Heart left ventricle (tissue), 16 donors: ENCODE data around the gene PATZ1. TPM values are rescaled to one million over a fixed set of nuclear protein-coding genes. Genes with fewer than 3 reads are reported as not detected.

ENCODE experiments used
- ATAC-seq, 4 donors: fragments of 200-7000 bp; cut with Tn5 transposase; one replicate each; pipeline ENCODE4 v1.9.1; 2020 to 2022; ENCODE audit warnings: moderate library complexity in 4 of 4, mild to moderate bottlenecking in 3 of 4, moderate number of reproducible peaks in 1 of 4
- DNase-seq, 5 donors: peaks; one replicate each; pipeline ENCODE4 v3.0.0-alpha.2; 2020
- H3K27ac ChIP-seq, 12 donors: fragments of 200-600 bp; sonication (generic) in 4 of 12; one replicate each; pipeline versions ENCODE4 v1.5.0 to v1.8.0; 2016 to 2022; ENCODE audit warnings: mild to moderate bottlenecking in 2 of 12
- H3K27me3 ChIP-seq, 9 donors: fragments of 200-600 bp; sonication (generic) in 2 of 9; one replicate each; pipeline versions ENCODE4 v1.5.1 to v1.8.0; 2016 to 2022; ENCODE audit warnings: mild to moderate bottlenecking in 3 of 9
- H3K36me3 ChIP-seq, 9 donors: fragments of 200-600 bp; sonication (generic) in 2 of 9; one replicate each; pipeline versions ENCODE4 v1.5.0 to v1.8.0; 2018 to 2022; ENCODE audit warnings: mild to moderate bottlenecking in 2 of 9
- H3K4me1 ChIP-seq, 12 donors: fragments of 200-600 bp; sonication (generic) in 4 of 12; one replicate each; pipeline versions ENCODE4 v1.5.0 to v1.8.0; 2016 to 2022; ENCODE audit warnings: mild to moderate bottlenecking in 3 of 12
- H3K4me3 ChIP-seq, 12 donors: fragments of 200-600 bp; sonication (generic) in 4 of 12; one replicate each; pipeline versions ENCODE4 v1.5.0 to v1.8.0; 2017 to 2022; ENCODE audit warnings: mild to moderate bottlenecking in 9 of 12, moderate library complexity in 4 of 12
- H3K9me3 ChIP-seq, 12 donors: fragments of 200-600 bp; sonication (generic) in 4 of 12; one replicate each; pipeline versions ENCODE4 v1.5.0 to v1.8.0; 2016 to 2022; ENCODE audit warnings: mild to moderate bottlenecking in 1 of 12
- CTCF ChIP-seq, 12 donors: fragments of 200-600 bp; sonication (generic) in 4 of 12; IDR thresholded peaks; one replicate each; pipeline versions ENCODE4 v1.5.0 to v1.8.0; 2018 to 2022; ENCODE audit warnings: antibody characterized with exemption in 12 of 12, mild to moderate bottlenecking in 5 of 12
- POLR2A ChIP-seq, 2 donors: fragments of 450-650 bp; IDR thresholded peaks; one replicate each; pipeline ENCODE4 v1.6.1; 2017; ENCODE audit warnings: antibody characterized with exemption in 2 of 2, mild to moderate bottlenecking in 2 of 2, moderate library complexity in 2 of 2
- WGBS, 4 donors: extraction: QIAGEN DNeasy Blood & Tissue Kit in 2 of 4; methylation state at CpG; one replicate each; pipeline versions ENCODE4 v1.1.5 to v1.1.7; 2013 to 2018; 5-methylcytosine and 5-hydroxymethylcytosine counted together
- intact Hi-C, 10 donors: fragments of 100-400 bp; cut with DNase I; formaldehyde crosslinking; loops; one replicate each; pipeline versions ENCODE4 v1.11.1 to v1.14.2; 2022
- polyA plus RNA-seq, 2 donors: library from polyadenylated mRNA; stranded (reverse); fragments of 200-250 nt; gene quantifications; one replicate each; pipeline ENCODE4 v1.2.3, GENCODE V29; 2013
- total RNA-seq, 9 donors: library from RNA; depleted of rRNA in 2 of 9; stranded (reverse); fragments of >200 nt in 2 of 9; fragmentation: NEBNext Ultra II Directional in 3 of 9; extraction: Animal tissue kit (Norgen Biotek cat#: 25700) in 3 of 9; gene quantifications; one replicate each; pipeline versions ENCODE4 v1.1.0 to v1.2.4, GENCODE V29; 2016 to 2023
- donor health status: ischemic (EF 13 %, LVEDD 7.1; RV severe dilation, severe dysfunction).
- donor health status: healthy with polysubstance abuse.
- donor health status: DM: no; HTN: yes; CAD: no.
- donor health status: DM: no; HTN: no; CAD: no.
- donor health status: ischemic (EF 25% LVEDD 6.9; RV normal size, moderate dysfunction).
- donor health status: ischemic (EF 25% LVEDD 5.7; RV mildly dilated, moderate dysfunction).
- donor health status: healthy.
- donor health status: DM: yes; HTN: yes; CAD: no.
- donor health status: ischemic (EF 35%, LVEDD 5.7; RV mildly dilated, moderate dysfunction).
- donor health status: nonischemic (EF 11% LVEDD 7.7; RV severe dilation, severe dysfunction).
- donor health status: DM: yes; HTN: yes; CAD: no.
- donor health status: PGD.
- donor health status: ischemic (EF 29% LVEDD 5.4; RV normal size, mild dysfunction).
- donor health status: nonischemic (EF 23%, LVEDD 6.1; RV moderate dilation, normal function).

PATZ1 gene
- total and polyA plus RNA-seq, 11 donors, result 7.7 to 20.1 (median 12.3) TPM

- TF ChIP-seq POLR2A (IDR thresholded peaks at IDR 0.05) (no peak), CTCF (IDR thresholded peaks at IDR 0.05) (no peak)
- intact Hi-C loops, result no loop called here
- Histone ChIP-seq H3K4me3 (no peak overlapping the region), H3K4me1 (peaks cover 0 to 12% (median 0%) of the 10 kb centered on the region in 12 donors), H3K36me3 (peaks cover 0 to 98% (median 89%) of the 10 kb centered on the region in 9 donors), H3K27me3 (no peaks in the 10 kb centered on the region), H3K27ac (no peak overlapping the region), H3K9me3 (no peaks in the 10 kb centered on the region)
- DNase-seq, result no peak
- ATAC-seq, result no peak
- WGBS, 4 donors, result 79 to 88% (median 82%) methylated on average over 8 of the region's 8 CpGs
Measured at GRCh38 chr22:31332010-31332409, 14.1 kb downstream of the PATZ1 start.

GRCh38 chr22:31329453-31330215 is 16.5 kb downstream of the PATZ1 start:
- H3K4me1 ChIP-seq, result peaks cover 0 to 12% (median 0%) of the 10 kb centered on the region in 12 donors
- TF ChIP-seq POLR2A (IDR thresholded peaks at IDR 0.05), result no peak
- no peak for TF ChIP-seq CTCF (IDR thresholded peaks at IDR 0.05)
- no peak for DNase-seq
- H3K27me3 ChIP-seq, result no peaks in the 10 kb centered on the region
- H3K9me3 ChIP-seq, result no peaks in the 10 kb centered on the region
- no peak for ATAC-seq
- intact Hi-C loops, result no loop called here
- peaks cover 0 to 100% (median 97%) of the 10 kb centered on the region in 9 donors for H3K36me3 ChIP-seq
- H3K27ac ChIP-seq, result no peak overlapping the region
- no peak overlapping the region for H3K4me3 ChIP-seq
- 72 to 86% (median 83%) methylated on average over 9 of the region's 9 CpGs for WGBS, 4 donors

GRCh38 chr22:31329029-31329428 is 17.1 kb downstream of the PATZ1 start:
- no peaks in the 10 kb centered on the region for H3K27me3 ChIP-seq
- DNase-seq (no peak), ATAC-seq (no peak)
- peaks cover 0 to 7% (median 0%) of the 10 kb centered on the region in 12 donors for H3K4me1 ChIP-seq
- no peaks in the 10 kb centered on the region for H3K9me3 ChIP-seq
- WGBS, 4 donors, result 82 to 88% (median 85%) methylated on average over 3 to 4 of the region's 4 CpGs
- H3K4me3 ChIP-seq, result no peak overlapping the region
- peaks cover 0 to 99% (median 91%) of the 10 kb centered on the region in 9 donors for H3K36me3 ChIP-seq
- TF ChIP-seq POLR2A (IDR thresholded peaks at IDR 0.05), result no peak
- H3K27ac ChIP-seq, result no peak overlapping the region
- intact Hi-C loops, result no loop called here

- DNase-seq (no peak), ATAC-seq (no peak)
- H3K4me3 ChIP-seq, result no peak overlapping the region
- intact Hi-C loops, result no loop called here
- H3K36me3 ChIP-seq, result peaks cover 0 to 95% (median 86%) of the 10 kb centered on the region in 9 donors
- peaks cover 0 to 3% (median 0%) of the 10 kb centered on the region in 12 donors for H3K4me1 ChIP-seq
- TF ChIP-seq CTCF (IDR thresholded peaks at IDR 0.05) (no peak), POLR2A (IDR thresholded peaks at IDR 0.05) (no peak)
- H3K27me3 ChIP-seq, result no peaks in the 10 kb centered on the region
- H3K27ac ChIP-seq, result no peak overlapping the region
- no peaks in the 10 kb centered on the region for H3K9me3 ChIP-seq
- WGBS, 4 donors, result 92 to 96% (median 93%) methylated on average over 13 of the region's 13 CpGs
Measured at GRCh38 chr22:31328544-31328960, 17.6 kb downstream of the PATZ1 start.
